Activated T-cell treated with anti-CD3 and anti-CD28 coated beads for 48 hours (primary cell): ENCODE results near the gene TBPL1.

Source experiments
- DNase-seq: peaks from one replicate; pipeline ENCODE4 v3.0.0-alpha.2; 2020; ENCODE audit warnings: low read depth

The TBPL1 gene

DNA sequence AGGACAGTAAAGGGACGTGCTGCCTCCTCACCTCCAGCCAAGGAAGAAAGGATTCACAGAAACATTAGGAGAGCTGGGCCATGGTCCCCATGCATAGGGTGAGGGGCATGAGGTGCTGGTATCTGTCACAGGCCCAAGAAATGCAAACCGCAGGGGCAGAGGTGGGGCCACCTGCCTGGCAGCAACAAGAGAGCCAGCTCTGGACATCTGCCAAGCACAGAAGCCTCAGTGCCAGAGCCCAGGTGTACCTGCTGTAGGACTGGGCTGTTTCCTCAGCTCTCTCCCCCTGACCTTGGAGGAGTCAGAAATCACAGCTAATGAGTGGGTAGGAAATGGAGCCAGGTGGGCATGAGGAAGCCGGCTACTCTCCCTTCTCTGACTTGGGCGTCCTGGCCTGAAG is 54.1 kb downstream of the TBPL1 start:
- DNase-seq: no peak

- DNase-seq: no peak
Observed at GRCh38 chr6:134009876-134010275, 56.9 kb downstream of the TBPL1 start.

DNA sequence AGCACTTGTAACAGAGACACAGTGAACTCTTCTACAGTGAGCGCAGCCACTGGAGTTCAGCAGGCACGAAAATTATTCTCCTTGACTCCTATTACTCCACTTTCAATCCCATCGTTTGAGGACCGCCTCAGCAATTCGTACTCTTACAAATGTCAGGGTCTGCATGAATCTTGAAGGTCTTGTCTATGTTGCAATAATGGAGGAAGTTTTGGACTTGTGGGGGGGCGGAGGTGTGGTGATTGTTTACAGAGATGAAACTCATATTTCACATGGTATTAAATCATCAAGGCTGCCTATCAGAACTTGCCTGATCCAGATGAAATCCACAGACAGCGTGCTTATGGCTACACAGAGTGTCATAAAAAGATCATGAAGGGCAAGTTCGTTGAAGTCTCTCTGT is 57.4 kb downstream of the TBPL1 start:
- DNase-seq: no peak

DNA sequence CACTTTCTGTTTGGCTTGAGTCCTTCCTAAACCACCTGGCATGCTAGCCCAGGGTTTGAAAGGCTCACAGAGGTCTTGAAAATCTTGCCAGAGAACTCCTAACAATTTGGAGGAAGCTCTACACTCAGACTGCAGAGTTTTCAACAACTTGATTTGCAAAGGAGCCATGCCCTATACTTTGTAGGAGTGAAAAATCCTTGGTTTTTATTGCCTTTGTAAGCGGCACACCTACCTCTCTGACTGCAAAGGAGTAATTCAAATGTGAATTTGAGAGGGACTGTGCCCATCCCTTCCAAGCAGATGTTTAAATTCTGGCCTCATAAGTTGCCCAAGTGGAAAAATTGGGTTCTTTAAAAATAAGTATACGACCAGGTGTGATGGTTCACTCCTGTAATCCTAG is 58.0 kb downstream of the TBPL1 start:
- DNase-seq: no peak

- DNase-seq: no peak
Observed at GRCh38 chr6:134014588-134015137, 61.6 kb downstream of the TBPL1 start.

DNA sequence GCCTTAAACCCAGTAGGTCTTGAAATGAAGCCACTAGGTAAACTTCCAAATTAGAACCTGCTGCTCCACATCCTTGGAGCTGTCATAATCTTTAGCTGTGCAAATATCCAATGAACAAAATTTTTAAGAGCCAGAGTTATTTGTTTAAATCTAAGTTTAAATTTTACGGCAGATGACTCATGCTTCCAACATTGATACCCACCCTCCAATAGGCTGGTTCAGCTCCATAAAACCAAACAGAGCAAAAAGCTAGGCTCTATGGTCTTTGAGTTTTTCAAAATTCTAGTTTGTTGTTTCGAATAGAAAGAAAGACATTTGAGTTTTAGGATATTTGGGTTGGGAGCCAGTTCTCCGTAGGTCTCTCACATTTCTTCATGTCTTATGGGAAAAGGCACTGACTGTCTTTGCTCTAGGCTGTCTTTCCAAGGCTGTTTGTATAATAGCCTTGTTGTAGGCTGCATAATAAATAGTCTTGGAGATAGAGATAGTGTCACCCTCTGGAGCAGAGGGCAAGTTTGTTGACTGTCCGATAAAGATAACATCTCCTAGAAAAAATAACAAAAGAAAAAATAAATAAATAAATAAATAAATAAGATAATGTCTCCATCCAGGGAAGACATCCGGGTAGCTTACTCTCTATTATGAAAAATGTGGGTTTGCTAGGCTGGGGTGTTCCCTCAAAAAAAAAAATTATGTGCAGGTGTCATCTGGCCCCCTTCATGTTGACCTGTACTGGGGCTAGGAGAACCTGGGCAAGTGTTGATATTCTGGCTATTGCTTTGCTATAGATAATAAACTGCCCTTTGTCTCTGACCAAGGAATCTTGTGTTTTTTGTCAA is 62.9 kb downstream of the TBPL1 start:
- DNase-seq: no peak

DNA sequence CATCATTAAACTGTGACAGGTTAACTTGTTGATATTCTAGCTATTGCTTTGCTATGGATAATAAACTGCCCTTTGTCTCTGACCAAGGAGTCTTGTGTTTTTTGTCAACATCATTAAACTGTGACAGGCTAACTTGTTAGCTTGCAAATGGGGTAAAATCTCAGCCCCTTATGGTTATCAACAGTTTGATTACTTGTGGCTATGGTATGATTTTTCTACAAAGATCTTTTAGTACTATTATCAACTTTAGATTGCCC is 63.5 kb downstream of the TBPL1 start:
- no peak for DNase-seq

GRCh38 chr6:134020071-134020470 is 67.0 kb downstream of the TBPL1 start:
- DNase-seq: no peak

- no peak for DNase-seq
Observed at GRCh38 chr6:134020543-134020942, 67.5 kb downstream of the TBPL1 start.

DNA sequence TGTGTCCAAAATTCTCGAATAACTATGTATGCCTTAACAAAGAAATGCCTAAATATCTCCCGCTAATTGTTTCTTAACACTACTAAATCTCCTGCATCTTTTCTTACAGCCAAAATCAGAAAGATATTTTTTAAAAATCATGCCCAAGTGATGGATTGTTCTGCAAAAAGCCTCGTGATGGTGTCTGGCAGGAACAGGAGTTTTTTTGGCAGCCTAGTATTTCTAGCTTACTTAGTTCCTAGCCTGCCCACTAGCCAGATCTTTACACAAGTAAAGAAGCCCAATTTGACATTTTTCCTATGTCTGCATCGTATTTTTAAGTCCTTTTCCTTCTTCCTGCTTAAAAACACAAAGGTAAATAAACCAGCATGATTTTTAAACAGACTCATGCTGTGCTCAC is 67.9 kb downstream of the TBPL1 start:
- DNase-seq: no peak

DNA sequence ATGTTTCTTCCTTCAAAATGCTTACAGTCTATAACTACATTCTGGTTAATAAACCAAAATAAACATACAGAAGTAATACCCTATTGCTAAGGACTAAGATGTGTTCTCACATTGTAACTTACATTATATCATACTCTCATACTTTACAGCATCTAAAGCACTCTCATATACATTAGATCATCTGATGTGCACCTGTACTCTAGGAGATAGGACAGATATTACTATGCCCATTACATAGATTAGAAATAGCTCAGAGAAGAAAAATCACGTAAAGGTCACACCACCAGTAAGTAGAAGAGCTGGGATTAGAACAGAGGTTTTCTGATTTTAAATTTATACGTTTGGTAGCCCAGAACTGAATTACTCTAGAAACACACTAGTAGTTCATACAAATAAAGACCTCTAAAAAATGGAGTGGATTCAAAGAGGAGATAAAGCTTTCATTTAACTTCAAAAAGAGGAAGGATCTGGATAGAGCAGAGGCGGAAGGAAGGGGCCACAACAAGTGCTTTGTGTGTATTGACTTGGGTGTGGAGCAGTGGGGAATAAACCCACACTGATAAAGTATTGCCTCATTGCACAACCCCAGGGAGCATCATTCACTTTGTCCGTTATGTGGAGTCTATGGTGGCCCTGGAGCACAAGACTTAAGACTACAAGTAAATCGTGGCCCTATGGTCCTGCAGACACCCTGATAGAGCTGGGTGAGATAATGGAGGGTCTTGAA is 68.5 kb downstream of the TBPL1 start:
- DNase-seq: no peak

DNA sequence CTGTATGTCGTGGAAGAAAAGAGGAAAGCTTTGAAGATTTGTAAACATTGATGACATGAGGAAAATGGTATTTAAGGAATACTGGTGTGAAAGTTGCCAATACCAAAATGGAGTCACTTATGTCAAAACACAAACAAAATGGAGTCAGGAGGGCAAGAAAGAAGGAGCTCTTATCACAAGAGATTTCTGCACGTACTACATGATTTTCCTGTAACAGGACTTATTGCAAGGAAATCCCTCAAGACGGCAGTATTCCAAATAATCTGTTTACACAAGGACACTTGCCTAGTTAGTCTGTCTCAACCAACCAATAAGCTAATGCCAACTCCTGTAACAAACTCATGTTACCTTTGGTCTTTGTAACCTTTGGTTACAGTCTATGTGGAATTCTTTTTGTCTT is 69.6 kb downstream of the TBPL1 start:
- no peak for DNase-seq

GRCh38 chr6:134026597-134026996 is 73.6 kb downstream of the TBPL1 start:
- no peak for DNase-seq

DNA sequence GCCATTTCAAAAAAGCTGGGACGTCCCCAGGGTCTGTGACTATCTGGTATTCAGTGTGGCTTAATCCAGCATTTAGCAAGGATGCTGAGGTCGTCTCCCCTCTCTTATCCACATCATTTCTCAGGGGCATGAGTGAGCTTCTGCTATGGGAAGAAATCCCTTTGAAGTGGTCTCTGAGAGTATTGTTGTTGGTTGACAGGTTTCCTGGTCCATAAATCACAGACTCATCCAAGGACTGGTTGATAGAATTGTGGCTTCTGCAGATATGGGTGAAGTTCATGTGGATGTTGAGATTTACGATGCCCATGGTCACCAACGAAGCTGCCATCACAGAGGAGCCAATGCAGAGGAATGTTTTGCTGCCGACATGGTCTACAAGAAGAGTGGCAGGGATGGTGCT is 75.4 kb downstream of the TBPL1 start:
- DNase-seq: no peak

GRCh38 chr6:134029495-134030455 is 76.8 kb downstream of the TBPL1 start:
- no peak for DNase-seq

DNA sequence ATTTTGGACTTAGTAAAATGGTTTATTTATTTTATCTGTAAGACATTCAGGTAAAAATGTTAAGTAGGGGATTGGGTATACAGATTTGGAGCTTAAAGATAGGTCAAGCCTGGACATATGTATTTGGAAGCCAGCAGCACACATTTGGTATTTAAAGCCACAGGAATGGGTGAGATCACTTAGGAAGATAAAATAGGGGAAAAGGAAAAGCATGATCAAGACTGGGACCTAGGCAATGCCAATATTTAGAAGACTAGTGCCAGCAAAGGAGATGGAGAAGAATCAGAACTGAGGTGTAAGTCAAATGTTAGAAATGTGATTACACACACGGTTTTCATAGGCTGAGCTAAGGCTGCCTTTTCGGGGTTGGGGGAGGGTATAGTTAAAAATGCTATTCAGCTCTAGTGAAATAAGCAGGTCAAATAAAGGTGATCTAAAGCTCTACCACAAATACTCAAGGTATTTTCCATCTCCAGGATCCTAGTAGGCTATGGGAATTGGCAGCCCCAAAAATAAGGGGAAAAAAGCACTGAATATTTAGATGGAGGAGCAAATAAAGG is 78.8 kb downstream of the TBPL1 start:
- DNase-seq: no peak

DNA sequence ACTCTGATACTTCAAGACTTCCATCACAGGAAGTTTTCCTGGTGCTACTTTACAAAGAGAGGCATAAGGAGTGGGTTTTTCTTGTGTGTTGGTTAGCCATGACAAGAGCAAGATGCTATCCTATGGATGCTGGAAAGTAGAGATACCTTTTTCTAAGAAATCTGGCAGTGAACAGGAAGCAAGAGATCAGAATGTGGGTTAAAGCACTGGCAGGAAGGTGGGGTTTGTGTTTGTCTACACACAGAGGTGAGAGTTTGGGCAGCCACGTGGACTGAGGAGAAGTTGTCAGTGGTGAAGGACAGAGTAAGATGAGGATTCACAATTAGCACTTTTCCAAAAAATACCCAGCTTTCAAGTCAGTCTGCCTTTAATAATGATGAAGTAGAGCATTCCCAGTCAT is 81.5 kb downstream of the TBPL1 start:
- no peak for DNase-seq

DNA sequence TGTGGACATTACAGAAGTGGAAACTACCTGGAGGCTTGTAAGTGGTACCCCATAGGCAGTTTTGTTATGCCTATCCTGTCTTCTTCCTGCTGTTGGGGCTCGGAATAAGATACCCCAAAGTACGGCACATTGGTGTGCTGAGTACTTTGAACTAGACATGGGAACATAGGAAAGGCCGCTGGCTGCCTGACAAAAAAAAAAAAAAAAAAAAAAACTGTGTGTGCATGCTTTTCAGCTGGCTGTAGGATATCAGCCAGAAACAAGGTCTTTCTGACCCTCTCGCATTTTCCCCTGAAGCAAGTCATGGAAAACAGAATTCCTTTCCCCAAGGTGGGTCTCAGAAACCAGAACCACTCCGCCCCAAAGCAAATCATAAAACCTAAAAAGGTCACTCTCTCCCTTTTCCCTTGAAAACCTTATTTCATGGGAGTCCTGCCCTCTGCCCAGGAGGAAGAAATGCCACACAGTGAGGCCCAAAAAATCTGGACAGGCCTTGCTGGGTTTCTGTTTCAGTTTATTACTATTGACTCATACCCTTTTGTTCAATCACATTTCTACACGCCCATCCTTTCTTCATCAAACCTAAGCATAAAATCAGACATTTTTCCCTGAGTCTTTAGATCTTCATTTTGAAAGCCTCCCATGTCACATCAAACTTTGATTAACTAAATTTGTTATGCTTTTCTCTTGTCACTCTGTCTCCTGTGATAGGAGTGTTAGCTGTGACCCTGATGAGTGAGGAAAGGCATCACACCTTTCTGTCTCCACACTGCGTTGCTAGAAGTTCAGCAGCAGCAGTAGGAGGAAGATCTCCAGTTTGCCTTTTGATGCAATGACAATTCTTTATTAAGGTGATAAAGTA is 82.2 kb downstream of the TBPL1 start:
- no peak for DNase-seq

DNA sequence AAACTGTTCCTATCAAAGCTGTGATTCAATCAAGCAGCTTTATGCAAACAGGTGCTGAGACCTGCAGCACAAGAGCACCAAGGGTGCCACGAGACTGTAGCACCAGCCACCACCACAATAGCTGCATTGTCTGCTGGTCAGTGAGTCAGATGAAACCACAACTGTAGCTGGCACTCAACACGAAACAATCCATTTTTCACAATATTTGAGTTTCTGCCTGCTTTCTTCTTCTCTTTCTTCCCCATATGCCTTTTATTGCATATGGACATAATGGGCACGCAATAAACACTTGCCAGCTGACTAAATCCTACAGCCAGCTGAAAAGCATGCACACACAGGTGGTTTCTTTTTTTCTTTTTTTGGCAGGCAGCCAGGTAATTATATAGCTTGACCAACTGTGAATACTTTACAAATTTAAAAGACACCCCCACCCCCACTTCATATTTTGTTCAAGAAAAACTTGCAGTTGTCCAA is 82.8 kb downstream of the TBPL1 start:
- DNase-seq: no peak

- DNase-seq: no peak
Observed at GRCh38 chr6:134039116-134039515, 86.1 kb downstream of the TBPL1 start.
